ENCODE results near the gene SPIRE1. TPM values are rescaled to one million over a fixed set of nuclear protein-coding genes. Genes with fewer than 3 reads are reported as not detected.

The SPIRE1 gene
- total RNA-seq, 2 donors from 2014 or later = 14.2 to 17.2 TPM

DNA sequence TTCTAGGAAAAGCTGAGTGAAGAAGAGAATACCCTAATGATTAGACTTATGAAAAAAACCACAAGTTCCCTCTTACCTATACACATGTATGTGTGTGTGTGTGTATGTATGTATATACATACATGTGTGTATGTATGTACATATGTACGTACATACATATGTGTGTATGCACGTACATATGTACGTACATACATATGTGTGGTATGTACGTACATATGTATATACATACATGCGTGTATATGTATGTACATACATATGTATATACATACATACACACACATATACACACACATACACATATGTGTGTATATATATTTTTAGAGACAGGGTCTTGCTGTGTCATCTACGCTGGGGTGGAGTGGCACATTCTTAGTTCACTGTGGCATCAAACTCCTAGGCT lies 196.6 kb downstream of the SPIRE1 start:
- H3K9me3 Mint-ChIP-seq = no peaks in the 10 kb centered on the region
- H3K4me1 Mint-ChIP-seq = no peaks in the 10 kb centered on the region
- Histone ChIP-seq H3K27ac (ENCODE audit: low read depth, low read length) (no peak overlapping the region), H3K9ac (ENCODE audit: extremely low read depth, low read length, poor library complexity, severe bottlenecking) (no peak overlapping the region), H3K4me1 (ENCODE audit: control insufficient read depth, insufficient read depth, low read length) (no peaks in the 10 kb centered on the region), H3K9me3 (ENCODE audit: control insufficient read depth, low read length) (no peaks in the 10 kb centered on the region), H3K36me3 (ENCODE audit: control insufficient read depth, insufficient read depth, low read length) (peaks cover 12% of the 10 kb centered on the region), H3K27me3 (ENCODE audit: control insufficient read depth, insufficient read depth, low read length, poor library complexity, severe bottlenecking) (no peaks in the 10 kb centered on the region), H3K4me3 (ENCODE audit: low read length) (no peak overlapping the region)
- H3K36me3 Mint-ChIP-seq (ENCODE audit: low read depth) = peaks cover 27% of the 10 kb centered on the region
- no peak overlapping the region for H3K27ac Mint-ChIP-seq
- no peaks in the 10 kb centered on the region for H3K27me3 Mint-ChIP-seq (ENCODE audit: insufficient read depth)
- no peak overlapping the region for H3K4me3 Mint-ChIP-seq
- DNase-seq = no peak
- TF ChIP-seq, protein P1, sequence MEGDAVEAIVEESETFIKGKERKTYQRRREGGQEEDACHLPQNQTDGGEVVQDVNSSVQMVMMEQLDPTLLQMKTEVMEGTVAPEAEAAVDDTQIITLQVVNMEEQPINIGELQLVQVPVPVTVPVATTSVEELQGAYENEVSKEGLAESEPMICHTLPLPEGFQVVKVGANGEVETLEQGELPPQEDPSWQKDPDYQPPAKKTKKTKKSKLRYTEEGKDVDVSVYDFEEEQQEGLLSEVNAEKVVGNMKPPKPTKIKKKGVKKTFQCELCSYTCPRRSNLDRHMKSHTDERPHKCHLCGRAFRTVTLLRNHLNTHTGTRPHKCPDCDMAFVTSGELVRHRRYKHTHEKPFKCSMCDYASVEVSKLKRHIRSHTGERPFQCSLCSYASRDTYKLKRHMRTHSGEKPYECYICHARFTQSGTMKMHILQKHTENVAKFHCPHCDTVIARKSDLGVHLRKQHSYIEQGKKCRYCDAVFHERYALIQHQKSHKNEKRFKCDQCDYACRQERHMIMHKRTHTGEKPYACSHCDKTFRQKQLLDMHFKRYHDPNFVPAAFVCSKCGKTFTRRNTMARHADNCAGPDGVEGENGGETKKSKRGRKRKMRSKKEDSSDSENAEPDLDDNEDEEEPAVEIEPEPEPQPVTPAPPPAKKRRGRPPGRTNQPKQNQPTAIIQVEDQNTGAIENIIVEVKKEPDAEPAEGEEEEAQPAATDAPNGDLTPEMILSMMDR (conservative IDR thresholded peaks at IDR 0.05) = no peak
- 93% methylated on average over 2 of the region's 6 CpGs; no CpG with 5 or more reads in 1 of the 2 experiments for WGBS, 2 experiments (ENCODE audit: insufficient coverage in 1 of 2, insufficient read length in 1 of 2)

DNA sequence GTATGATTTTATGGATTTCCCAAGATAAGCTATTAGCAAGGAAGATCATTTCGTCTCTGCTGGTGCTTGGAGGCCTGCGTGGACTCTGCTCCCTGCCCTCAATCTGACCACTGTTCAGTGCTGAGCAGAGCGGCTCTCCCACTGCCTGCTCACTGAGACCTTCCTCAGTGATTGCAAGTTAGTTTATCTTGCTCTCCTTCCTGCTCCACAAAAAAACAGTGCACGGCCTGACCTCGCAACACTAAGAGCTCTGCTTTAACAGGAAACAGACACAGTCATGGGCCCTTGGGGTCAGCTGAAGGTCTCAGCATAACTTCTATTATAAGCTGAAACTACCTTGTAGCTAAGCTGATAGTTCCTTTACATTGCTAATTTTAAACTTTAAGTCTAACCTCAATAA lies 197.0 kb downstream of the SPIRE1 start:
- TF ChIP-seq, protein P1 (conservative IDR thresholded peaks at IDR 0.05) = no peak
- H3K4me3 ChIP-seq (ENCODE audit: low read length) = no peak overlapping the region
- Mint-ChIP-seq H3K27me3 (ENCODE audit: insufficient read depth) (no peaks in the 10 kb centered on the region), H3K27ac (no peak overlapping the region), H3K9me3 (no peaks in the 10 kb centered on the region), H3K4me3 (no peak overlapping the region), H3K36me3 (ENCODE audit: low read depth) (peaks cover 27% of the 10 kb centered on the region), H3K4me1 (no peaks in the 10 kb centered on the region)
- no peaks in the 10 kb centered on the region for H3K4me1 ChIP-seq (ENCODE audit: control insufficient read depth, insufficient read depth, low read length)
- H3K27ac ChIP-seq (ENCODE audit: low read depth, low read length) = no peak overlapping the region
- H3K9me3 ChIP-seq (ENCODE audit: control insufficient read depth, low read length) = no peaks in the 10 kb centered on the region
- no peak for DNase-seq
- no peak overlapping the region for H3K9ac ChIP-seq (ENCODE audit: extremely low read depth, low read length, poor library complexity, severe bottlenecking)
- no peaks in the 10 kb centered on the region for H3K27me3 ChIP-seq (ENCODE audit: control insufficient read depth, insufficient read depth, low read length, poor library complexity, severe bottlenecking)
- 92 to 97% methylated on average over 5 of the region's 5 CpGs for WGBS, 2 experiments (ENCODE audit: insufficient coverage in 1 of 2, insufficient read length in 1 of 2)
- peaks cover 12% of the 10 kb centered on the region for H3K36me3 ChIP-seq (ENCODE audit: control insufficient read depth, insufficient read depth, low read length)

- H3K4me3 Mint-ChIP-seq = no peak overlapping the region
- H3K4me1 Mint-ChIP-seq = no peaks in the 10 kb centered on the region
- Histone ChIP-seq H3K9ac (ENCODE audit: extremely low read depth, low read length, poor library complexity, severe bottlenecking) (no peak overlapping the region), H3K36me3 (ENCODE audit: control insufficient read depth, insufficient read depth, low read length) (peaks cover 9% of the 10 kb centered on the region), H3K27ac (ENCODE audit: low read depth, low read length) (peak overlapping the region; percentile 70), H3K27me3 (ENCODE audit: control insufficient read depth, insufficient read depth, low read length, poor library complexity, severe bottlenecking) (no peaks in the 10 kb centered on the region), H3K9me3 (ENCODE audit: control insufficient read depth, low read length) (no peaks in the 10 kb centered on the region), H3K4me3 (ENCODE audit: low read length) (no peak overlapping the region), H3K4me1 (ENCODE audit: control insufficient read depth, insufficient read depth, low read length) (no peaks in the 10 kb centered on the region)
- no peaks in the 10 kb centered on the region for H3K9me3 Mint-ChIP-seq
- no peak for DNase-seq
- H3K27ac Mint-ChIP-seq = peak overlapping the region; percentile 11
- TF ChIP-seq, protein P1 (conservative IDR thresholded peaks at IDR 0.05) = no peak
- 93 to 97% methylated on average over 4 to 6 of the region's 7 CpGs for WGBS, 2 experiments (ENCODE audit: insufficient coverage in 1 of 2, insufficient read length in 1 of 2)
- no peaks in the 10 kb centered on the region for H3K27me3 Mint-ChIP-seq (ENCODE audit: insufficient read depth)
- peaks cover 33% of the 10 kb centered on the region for H3K36me3 Mint-ChIP-seq (ENCODE audit: low read depth)
Measured at GRCh38 chr18:12458771-12459170, 199.1 kb downstream of the SPIRE1 start.

Measured in endodermal cell (in vitro differentiated cells).